ENCODE measurements around the gene METTL1.
"Not testable (repeated sequence)": the region's sequence is repeated elsewhere in the genome, so short reads cannot be mapped to it uniquely, and the experiment has no call there.

METTL1 gene

DNA sequence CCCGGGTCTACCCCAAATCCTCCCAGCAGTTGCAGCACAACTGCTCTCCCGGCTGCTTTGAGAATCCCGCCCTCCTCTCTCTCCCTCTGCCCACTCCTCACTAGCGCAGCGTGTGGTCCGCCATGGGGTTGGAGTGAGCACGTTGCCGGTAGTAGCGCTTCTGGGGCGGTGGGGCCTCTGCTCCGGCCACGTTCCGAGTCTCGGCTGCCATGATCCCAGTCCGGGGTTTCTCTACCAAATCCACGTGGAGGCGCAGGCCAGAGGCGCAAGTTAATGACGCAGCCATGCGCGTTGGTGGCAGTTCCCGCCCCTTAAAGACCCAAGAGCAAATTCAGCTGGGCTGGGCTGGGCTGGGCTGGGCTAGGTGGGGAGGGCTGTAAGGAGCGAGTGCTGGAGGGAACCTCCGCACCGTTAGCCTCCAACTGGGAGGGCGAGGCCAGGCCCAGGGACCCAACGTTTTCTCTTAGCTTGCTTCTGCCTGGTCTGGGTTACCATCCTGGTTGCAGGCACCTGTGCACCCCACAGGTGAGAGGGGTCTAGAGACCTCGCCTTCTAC lies at the start of gene METTL1:
Gene METTL1, minus strand, starts transcription at position 233 of the 556 bp plus-strand sequence. Its CDS starts 22 bp downstream, at position 211.
- peaks cover 10% of the 10 kb centered on the region for H3K4me1 ChIP-seq (ENCODE audit: control insufficient read depth, insufficient read depth, low read length)
- no peaks in the 10 kb centered on the region for H3K36me3 ChIP-seq (ENCODE audit: control insufficient read depth, insufficient read depth, low read length)
- H3K9ac ChIP-seq (ENCODE audit: low read length), result peak within 1 kb of the TSS; percentile 87
- H3K9me3 ChIP-seq (ENCODE audit: control insufficient read depth, low read length), result no peaks in the 10 kb centered on the region
- peaks cover 6% of the 10 kb centered on the region for H3K27me3 ChIP-seq (ENCODE audit: control insufficient read depth, insufficient read depth, low read length)
- peak within 1 kb of the TSS; percentile 90 for H3K4me3 ChIP-seq (ENCODE audit: low read length)

DNA sequence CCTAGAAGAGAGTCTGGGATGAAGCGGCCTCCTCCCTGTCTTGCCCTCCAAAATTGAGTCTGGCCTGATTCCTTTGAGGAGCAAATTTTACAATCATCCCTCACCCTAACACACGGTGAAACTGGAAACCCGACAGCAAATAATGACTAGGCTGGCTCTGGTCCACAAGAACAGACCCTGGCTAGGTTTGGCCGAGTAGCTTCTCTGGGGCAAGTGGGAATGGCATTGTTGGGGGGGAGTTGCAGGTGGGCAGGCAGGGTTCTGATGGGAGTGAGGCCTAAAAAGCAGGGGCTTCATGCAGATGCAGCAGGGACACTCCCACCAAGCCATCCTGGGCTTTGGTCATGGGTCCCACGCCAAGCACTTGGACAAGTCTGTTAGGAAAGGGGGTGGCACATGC lies 49.1 kb upstream of the METTL1 start:
- H3K4me1 ChIP-seq (ENCODE audit: control insufficient read depth, insufficient read depth, low read length), result peaks cover 16% of the 10 kb centered on the region
- H3K27me3 ChIP-seq (ENCODE audit: control insufficient read depth, insufficient read depth, low read length); H3K4me3 ChIP-seq (ENCODE audit: low read length); H3K9me3 ChIP-seq (ENCODE audit: control insufficient read depth, low read length); H3K9ac ChIP-seq (ENCODE audit: low read length): not testable (repeated sequence)
- H3K36me3 ChIP-seq (ENCODE audit: control insufficient read depth, insufficient read depth, low read length), result peaks cover 14% of the 10 kb centered on the region

DNA sequence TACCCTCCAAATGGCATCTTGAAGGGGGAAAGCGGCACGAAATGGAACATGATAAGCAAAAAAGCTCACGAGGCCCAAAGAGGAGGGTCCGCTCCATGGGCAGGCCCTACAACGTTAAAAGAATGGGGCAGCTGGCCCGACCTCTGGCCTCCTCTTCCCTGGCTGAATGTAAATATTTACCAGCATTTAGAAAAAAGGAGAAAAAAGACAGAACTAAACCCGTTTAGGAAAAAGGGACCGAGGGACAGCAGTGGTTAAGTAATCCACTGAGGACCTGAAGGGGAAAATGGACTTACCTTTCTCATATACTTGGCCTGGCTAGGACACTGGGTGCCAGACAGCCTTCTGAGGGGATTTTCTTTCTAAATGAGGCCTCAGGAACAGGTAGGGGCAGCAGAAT lies 48.2 kb upstream of the METTL1 start:
- H3K27me3 ChIP-seq (ENCODE audit: control insufficient read depth, insufficient read depth, low read length); H3K9me3 ChIP-seq (ENCODE audit: control insufficient read depth, low read length); H3K4me3 ChIP-seq (ENCODE audit: low read length); H3K9ac ChIP-seq (ENCODE audit: low read length): not testable (repeated sequence)
- Histone ChIP-seq H3K4me1 (ENCODE audit: control insufficient read depth, insufficient read depth, low read length) (peaks cover 20% of the 10 kb centered on the region), H3K36me3 (ENCODE audit: control insufficient read depth, insufficient read depth, low read length) (peaks cover 14% of the 10 kb centered on the region)

DNA sequence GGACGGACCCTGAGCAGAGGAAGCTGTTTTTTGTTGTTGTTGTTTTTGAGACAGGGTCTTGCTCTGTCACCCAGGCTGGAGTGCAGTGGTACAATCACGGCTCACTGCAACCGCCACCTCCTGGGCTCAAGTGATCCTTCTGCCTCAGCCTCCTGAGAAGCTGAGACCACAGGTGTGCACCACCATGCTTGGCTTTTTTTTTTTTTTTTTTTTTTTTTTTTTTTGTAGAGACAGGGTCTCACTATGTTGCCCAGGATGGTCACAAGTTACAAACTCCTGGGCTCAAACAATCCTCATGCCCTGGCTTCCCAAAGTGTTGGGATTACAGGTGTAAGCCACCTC lies 46.1 kb upstream of the METTL1 start:
- H3K36me3 ChIP-seq (ENCODE audit: control insufficient read depth, insufficient read depth, low read length); H3K9me3 ChIP-seq (ENCODE audit: control insufficient read depth, low read length); H3K9ac ChIP-seq (ENCODE audit: low read length); H3K27me3 ChIP-seq (ENCODE audit: control insufficient read depth, insufficient read depth, low read length); H3K4me3 ChIP-seq (ENCODE audit: low read length): not testable (repeated sequence)
- H3K4me1 ChIP-seq (ENCODE audit: control insufficient read depth, insufficient read depth, low read length), result peaks cover 24% of the 10 kb centered on the region

DNA sequence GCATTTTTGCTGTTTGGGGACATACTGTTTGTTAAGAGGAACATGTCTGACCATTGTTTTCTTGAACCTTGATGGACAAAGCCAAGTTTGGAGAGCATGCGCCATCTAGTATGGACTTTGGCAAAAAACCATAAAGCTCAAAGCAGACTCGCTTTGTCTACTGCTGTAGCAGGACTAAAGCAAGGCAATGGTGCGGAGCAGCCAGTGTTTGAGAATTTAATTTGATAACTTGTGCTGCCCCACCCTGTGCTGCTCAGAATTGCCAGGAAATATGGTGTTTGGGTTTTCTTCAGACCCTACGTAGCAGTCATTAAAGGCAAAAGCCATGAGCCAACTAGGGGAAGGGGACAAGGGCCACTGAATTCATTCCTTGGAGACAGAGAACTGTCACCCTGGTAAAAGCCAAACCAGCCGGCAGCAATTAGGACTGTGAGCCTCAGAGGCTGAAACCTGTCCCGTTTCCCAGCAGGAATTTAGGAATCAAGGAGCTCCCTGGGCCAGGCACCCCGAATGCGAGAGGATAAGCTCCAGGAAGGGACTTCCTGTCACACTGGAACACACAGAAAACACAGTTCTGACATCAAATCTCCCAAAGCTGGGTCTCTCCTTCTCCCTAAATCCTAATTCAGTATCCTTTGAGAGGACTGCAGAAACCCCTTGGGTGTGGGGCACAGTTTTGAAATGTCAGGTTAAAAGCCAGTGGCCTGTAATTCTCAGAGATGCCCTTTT lies 45.5 kb upstream of the METTL1 start:
- no peaks in the 10 kb centered on the region for H3K27me3 ChIP-seq (ENCODE audit: control insufficient read depth, insufficient read depth, low read length)
- H3K36me3 ChIP-seq (ENCODE audit: control insufficient read depth, insufficient read depth, low read length), result peaks cover 4% of the 10 kb centered on the region

DNA sequence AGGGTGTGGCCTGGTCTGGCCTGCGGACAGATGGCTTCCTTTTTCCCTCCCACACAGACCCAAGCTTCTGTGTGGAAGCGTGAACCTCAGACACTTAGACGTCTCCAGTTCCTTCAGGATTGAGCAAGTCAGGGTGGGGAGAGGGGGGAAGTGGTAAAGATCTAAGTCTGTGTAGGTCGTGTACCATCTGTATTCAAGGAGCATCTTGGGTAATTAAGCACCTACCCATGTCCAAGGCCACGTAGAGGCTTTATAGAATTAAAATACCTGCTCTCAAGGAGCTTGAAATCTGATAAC lies 44.9 kb upstream of the METTL1 start:
- no peaks in the 10 kb centered on the region for H3K9me3 ChIP-seq (ENCODE audit: control insufficient read depth, low read length)
- no peak overlapping the region for H3K4me3 ChIP-seq (ENCODE audit: low read length)
- H3K27me3 ChIP-seq (ENCODE audit: control insufficient read depth, insufficient read depth, low read length), result no peaks in the 10 kb centered on the region
- peaks cover 29% of the 10 kb centered on the region for H3K4me1 ChIP-seq (ENCODE audit: control insufficient read depth, insufficient read depth, low read length)
- H3K9ac ChIP-seq (ENCODE audit: low read length), result no peak overlapping the region
- peaks cover 1% of the 10 kb centered on the region for H3K36me3 ChIP-seq (ENCODE audit: control insufficient read depth, insufficient read depth, low read length)

More for the DNA sequence above, 45.5 kb upstream of the METTL1 start:
- Histone ChIP-seq H3K9me3 (ENCODE audit: control insufficient read depth, low read length) (no peaks in the 10 kb centered on the region), H3K4me1 (ENCODE audit: control insufficient read depth, insufficient read depth, low read length) (peaks cover 29% of the 10 kb centered on the region), H3K4me3 (ENCODE audit: low read length) (no peak overlapping the region), H3K9ac (ENCODE audit: low read length) (no peak overlapping the region)

DNA sequence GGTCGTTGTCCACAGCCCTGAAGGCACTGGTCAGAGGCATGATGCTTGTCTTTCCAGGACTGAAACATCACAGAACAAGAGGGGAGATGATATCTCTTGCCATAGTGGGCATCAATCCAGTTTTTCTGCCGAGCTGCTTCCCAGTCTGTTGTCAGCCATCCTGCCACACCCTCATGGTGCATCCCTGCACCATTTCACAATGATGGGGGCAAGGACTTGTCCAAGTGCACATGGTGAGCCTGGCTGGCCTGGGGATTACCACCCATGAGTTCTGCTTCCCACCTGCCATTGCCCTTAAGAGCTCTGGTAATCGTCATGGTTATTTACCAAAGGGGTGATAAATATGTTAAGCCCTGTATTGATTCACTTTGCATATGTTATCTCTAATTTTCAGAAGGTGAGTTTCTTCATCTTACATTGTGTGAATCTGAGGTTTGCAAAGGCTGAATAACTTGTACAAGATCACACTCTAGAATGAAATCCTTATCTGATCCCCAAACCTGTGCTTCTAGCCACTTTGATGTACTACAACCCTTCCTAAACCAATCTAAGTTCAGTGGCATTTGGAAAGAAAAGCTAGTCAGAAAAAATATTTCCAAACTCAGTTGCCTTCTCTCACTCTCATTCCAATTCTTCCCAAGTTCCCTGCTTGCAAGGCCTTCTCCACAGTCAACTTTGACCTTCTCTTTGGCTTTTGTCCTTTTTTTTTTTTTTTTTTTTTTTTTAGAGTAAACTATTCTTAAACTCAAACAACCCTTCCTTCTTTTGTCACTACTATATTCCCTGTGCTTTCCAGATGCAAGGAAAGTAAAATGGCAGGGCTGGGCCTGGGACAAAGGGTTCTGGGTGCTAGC lies 44.3 kb upstream of the METTL1 start:
- H3K9me3 ChIP-seq (ENCODE audit: control insufficient read depth, low read length), result no peaks in the 10 kb centered on the region
- H3K4me1 ChIP-seq (ENCODE audit: control insufficient read depth, insufficient read depth, low read length), result peaks cover 29% of the 10 kb centered on the region
- H3K36me3 ChIP-seq (ENCODE audit: control insufficient read depth, insufficient read depth, low read length), result no peaks in the 10 kb centered on the region
- H3K27me3 ChIP-seq (ENCODE audit: control insufficient read depth, insufficient read depth, low read length), result no peaks in the 10 kb centered on the region
- no peak overlapping the region for H3K4me3 ChIP-seq (ENCODE audit: low read length)
- H3K9ac ChIP-seq (ENCODE audit: low read length), result no peak overlapping the region

DNA sequence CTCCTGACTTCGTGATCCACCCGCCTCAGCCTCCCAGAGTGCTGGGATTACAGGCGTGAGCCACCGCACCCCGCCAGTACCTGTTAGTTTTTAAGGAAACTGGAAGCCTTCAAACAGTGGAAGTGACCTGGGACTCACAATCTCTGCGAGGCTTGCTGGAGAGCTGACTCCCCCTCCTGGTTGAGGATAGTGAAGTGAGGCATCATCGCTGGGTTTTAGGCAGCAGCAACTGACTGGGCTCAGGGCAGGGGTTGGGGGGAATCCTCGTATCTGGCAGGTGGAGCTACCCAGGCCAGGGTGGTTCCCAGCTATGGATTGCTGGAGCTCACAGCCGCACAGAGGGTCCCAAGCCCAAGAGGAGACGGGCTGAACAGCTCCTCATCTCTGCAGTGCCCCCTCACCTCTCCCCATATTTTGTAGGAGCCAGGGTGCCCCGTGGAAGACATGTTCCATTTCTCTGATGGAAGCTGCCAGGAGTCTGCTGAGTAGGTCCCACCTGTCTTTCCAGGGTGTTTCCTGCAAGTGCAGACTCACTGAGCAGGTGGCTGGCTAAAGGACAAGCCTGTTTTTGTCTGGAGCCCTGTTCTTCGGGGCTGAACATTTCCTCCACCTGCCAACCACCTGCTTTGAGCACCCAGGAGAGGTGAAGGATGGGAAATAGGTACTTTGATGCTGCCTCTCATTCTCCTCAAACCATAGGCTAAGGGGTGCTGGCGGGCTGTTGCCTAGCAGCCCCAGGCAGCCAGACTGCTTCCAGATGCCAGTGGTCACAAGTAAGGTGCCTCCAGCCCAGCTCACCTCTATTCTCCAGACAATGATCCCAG lies 43.5 kb upstream of the METTL1 start:
- Histone ChIP-seq H3K9ac (ENCODE audit: low read length) (no peak overlapping the region), H3K4me3 (ENCODE audit: low read length) (no peak overlapping the region), H3K9me3 (ENCODE audit: control insufficient read depth, low read length) (no peaks in the 10 kb centered on the region), H3K4me1 (ENCODE audit: control insufficient read depth, insufficient read depth, low read length) (peaks cover 35% of the 10 kb centered on the region), H3K27me3 (ENCODE audit: control insufficient read depth, insufficient read depth, low read length) (no peaks in the 10 kb centered on the region), H3K36me3 (ENCODE audit: control insufficient read depth, insufficient read depth, low read length) (no peaks in the 10 kb centered on the region)

DNA sequence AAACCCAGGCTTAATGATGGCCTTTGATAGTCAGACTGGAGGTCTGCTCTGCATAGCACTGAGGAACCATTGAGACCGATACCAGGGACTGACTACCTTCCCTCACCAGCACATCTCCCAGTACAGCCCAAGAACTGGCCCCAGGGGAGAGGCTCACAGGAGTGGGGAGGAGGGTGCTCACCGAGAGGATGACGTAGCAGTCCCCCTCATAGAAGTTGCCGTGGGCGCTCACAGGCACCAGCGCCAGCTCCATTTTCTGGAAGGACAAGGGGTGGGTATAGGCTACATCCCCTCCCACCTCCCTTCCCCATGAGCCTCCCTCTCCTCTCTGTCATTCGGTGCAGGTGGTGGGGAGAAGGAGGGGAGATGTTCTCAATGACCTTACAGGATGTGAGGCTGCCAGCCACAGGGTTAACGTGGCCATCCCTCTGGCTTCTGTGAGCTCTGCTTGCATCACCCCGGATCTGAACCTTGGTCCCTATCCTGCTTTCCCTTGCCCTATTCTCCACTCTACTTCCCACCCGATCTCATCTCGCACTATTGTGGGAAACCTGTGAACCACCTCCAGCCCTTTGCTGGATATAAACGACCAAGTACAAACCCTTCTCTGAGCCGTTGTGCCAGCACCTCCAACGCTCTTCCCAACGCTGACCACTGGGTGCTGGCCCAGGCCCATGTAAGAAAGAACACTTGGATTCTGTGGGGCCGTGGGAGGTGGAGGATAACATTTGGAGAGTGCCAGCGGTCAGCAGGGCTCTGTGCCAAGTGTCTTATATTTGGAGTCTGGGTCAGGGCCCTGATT lies 42.3 kb upstream of the METTL1 start:
- Histone ChIP-seq H3K9ac (ENCODE audit: low read length) (no peak overlapping the region), H3K4me3 (ENCODE audit: low read length) (no peak overlapping the region), H3K27me3 (ENCODE audit: control insufficient read depth, insufficient read depth, low read length) (no peaks in the 10 kb centered on the region), H3K4me1 (ENCODE audit: control insufficient read depth, insufficient read depth, low read length) (peaks cover 36% of the 10 kb centered on the region), H3K36me3 (ENCODE audit: control insufficient read depth, insufficient read depth, low read length) (peaks cover 4% of the 10 kb centered on the region), H3K9me3 (ENCODE audit: control insufficient read depth, low read length) (no peaks in the 10 kb centered on the region)

DNA sequence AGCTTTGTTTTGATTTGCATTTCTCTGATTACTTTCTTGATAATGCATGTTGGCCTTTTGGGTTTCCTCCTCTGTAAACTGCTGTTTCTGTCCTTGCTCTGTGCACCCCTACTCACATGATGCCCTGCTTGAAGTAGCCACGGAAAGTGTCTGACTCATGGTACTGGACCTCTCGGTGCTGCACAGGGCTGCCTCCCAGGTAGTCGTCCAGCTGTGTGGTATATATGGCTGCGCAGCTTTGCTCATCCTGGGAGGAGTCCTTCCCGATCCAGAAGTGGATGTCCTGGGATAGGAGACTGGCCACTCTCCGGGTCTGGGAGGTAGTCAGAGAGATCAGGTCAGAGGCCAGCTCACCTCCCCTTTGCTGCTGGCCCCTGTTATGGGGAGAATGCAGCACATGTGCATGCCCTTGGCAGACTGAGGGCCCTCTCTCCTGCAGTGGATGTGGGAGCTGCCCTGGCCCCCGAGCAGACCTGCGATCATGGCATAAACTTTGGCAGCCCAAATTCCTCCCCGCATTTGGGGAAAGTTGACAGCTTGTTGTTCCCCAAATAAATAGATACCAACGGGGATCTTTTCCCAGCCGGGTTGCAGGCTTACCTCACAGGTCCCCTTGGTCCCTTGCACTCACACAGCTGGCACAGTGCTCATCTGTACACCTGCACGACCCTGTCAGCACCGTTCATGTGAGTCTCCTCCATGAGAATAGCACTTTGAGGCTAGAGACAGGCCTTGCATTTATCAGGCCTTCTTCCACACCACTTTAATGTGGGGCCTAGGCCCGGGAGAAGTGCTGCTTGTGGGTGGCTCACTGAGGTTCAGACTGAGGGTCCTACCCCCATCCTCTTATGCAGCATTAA lies 41.4 kb upstream of the METTL1 start:
- Histone ChIP-seq H3K9ac (ENCODE audit: low read length) (no peak overlapping the region), H3K4me3 (ENCODE audit: low read length) (no peak overlapping the region), H3K36me3 (ENCODE audit: control insufficient read depth, insufficient read depth, low read length) (peaks cover 4% of the 10 kb centered on the region), H3K27me3 (ENCODE audit: control insufficient read depth, insufficient read depth, low read length) (no peaks in the 10 kb centered on the region), H3K4me1 (ENCODE audit: control insufficient read depth, insufficient read depth, low read length) (peaks cover 36% of the 10 kb centered on the region), H3K9me3 (ENCODE audit: control insufficient read depth, low read length) (no peaks in the 10 kb centered on the region)
